Stimulated activated CD4-positive, alpha-beta T cell treated with anti-CD3 and anti-CD28 coated beads, Interleukin-15, amount 100 ng/mL, for 24 hours (primary cell): ENCODE results near the gene LDLRAD4.

Source experiments
- DNase-seq: peaks from one replicate; pipeline ENCODE4 v3.0.0-alpha.2; 2020

LDLRAD4 gene

GRCh38 chr18:13376298-13376840 lies 157.8 kb downstream of the LDLRAD4 start:
- peak; percentile 70 for DNase-seq

- DNase-seq: peak; percentile 77
Measured at GRCh38 chr18:13376841-13377351, 158.3 kb downstream of the LDLRAD4 start.

- peak; percentile 52 for DNase-seq
Measured at GRCh38 chr18:13377496-13377895, 158.9 kb downstream of the LDLRAD4 start.

- peak; percentile 34 for DNase-seq
Measured at GRCh38 chr18:13378150-13378549, 159.6 kb downstream of the LDLRAD4 start.

GRCh38 chr18:13379062-13379865 lies 160.7 kb downstream of the LDLRAD4 start:
- no peak for DNase-seq

GRCh38 chr18:13379930-13380690 lies 161.6 kb downstream of the LDLRAD4 start:
- no peak for DNase-seq

GRCh38 chr18:13380691-13381070 lies 162.1 kb downstream of the LDLRAD4 start:
- DNase-seq: no peak

- DNase-seq: no peak
Measured at GRCh38 chr18:13381331-13381730, 162.8 kb downstream of the LDLRAD4 start.

GRCh38 chr18:13381944-13382365 lies 163.4 kb downstream of the LDLRAD4 start:
- DNase-seq: peak; percentile 52

GRCh38 chr18:13382366-13382953 lies 163.9 kb downstream of the LDLRAD4 start:
- peak; percentile 30 for DNase-seq

GRCh38 chr18:13382954-13383827 lies 164.6 kb downstream of the LDLRAD4 start:
- DNase-seq: no peak

GRCh38 chr18:13386891-13387801 lies 168.6 kb downstream of the LDLRAD4 start:
- no peak for DNase-seq

GRCh38 chr18:13387855-13388548 lies 169.4 kb downstream of the LDLRAD4 start:
- DNase-seq: no peak

GRCh38 chr18:13388586-13389490 lies 170.3 kb downstream of the LDLRAD4 start:
- no peak for DNase-seq

GRCh38 chr18:13389491-13390131 lies 171.1 kb downstream of the LDLRAD4 start:
- DNase-seq: no peak

GRCh38 chr18:13390196-13390595 lies 171.6 kb downstream of the LDLRAD4 start:
- no peak for DNase-seq

- DNase-seq: no peak
Measured at GRCh38 chr18:13390711-13391110, 172.2 kb downstream of the LDLRAD4 start.

- DNase-seq: no peak
Measured at GRCh38 chr18:13392029-13392750, 173.6 kb downstream of the LDLRAD4 start.
